HK-2 (cell line): ENCODE results near the gene ANKLE1.

Source experiments
- DNase-seq: peaks from one replicate; pipeline ENCODE4 v3.0.0-alpha.2; 2018; ENCODE audit not compliant: unreplicated experiment

ANKLE1 gene

GRCh38 chr19:17281391-17282304 is at the start of gene ANKLE1:
ANKLE1 (plus strand) TSS chr19:17281901; CDS start chr19:17281921, 20 bp downstream.
- peak; percentile 80 for DNase-seq

DNA sequence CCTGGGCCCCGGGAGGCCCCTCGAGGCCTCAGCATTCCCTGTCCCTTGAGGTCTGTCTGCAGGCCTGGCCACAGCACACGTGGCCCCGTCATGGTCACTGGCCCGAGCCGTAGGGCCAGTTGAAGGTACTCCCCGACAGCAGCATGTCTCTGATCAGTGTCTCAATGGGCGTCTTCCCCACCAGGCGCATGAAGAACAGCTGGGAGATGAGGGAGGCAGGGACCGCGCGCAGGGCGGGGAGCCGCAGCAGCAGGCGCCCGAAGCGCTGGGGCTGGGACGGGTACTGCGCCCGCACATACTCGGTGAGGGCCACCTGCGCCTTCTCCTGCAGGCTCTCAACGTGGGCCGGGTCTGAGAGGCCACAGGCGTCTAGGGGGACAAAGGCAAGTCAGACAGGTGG is 49.4 kb upstream of the ANKLE1 start:
- DNase-seq, result no peak

GRCh38 chr19:17234911-17235299 is 46.8 kb upstream of the ANKLE1 start:
- peak; percentile 49 for DNase-seq

- DNase-seq, result no peak
Observed at GRCh38 chr19:17235300-17235970, 46.3 kb upstream of the ANKLE1 start.

- DNase-seq, result peak; percentile 66
Observed at GRCh38 chr19:17235971-17236777, 45.5 kb upstream of the ANKLE1 start.

DNA sequence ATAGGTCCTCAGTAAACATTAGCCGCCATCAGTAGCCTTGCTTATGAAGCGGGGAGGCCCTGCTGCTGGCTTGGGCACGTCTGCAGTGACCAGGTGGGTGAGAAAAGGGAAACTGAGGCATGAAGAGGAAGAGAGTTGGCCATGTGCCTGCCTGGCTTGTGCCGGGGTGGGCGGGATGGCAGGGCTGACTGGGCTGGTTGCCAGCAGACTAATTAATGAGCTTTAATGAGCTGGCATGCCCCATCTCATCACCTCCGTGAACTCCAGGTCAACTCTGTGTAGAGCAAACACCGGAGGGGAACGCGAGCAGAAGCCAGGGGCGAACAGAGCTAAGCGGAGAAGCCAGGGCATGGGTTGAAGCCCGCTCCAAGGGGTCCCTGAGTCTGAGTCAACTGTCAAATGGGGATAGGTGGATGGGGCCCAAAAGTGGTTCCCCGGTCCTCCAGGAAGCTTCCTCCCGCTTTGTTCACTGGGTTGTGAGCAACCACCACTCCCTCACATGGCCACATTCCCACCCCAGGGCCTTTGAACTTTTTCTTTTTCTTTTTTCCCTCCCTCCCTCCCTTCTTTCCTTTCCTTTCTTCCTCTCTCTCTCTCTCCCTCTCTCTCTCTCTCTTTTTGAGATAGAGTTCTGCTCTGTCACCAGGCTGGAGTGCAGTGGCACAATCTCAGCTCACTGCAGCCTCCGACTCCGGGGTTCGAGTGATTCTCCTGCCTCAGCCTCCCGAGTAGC is 44.7 kb upstream of the ANKLE1 start:
- no peak for DNase-seq

GRCh38 chr19:17237747-17238706 is 43.7 kb upstream of the ANKLE1 start:
- no peak for DNase-seq

DNA sequence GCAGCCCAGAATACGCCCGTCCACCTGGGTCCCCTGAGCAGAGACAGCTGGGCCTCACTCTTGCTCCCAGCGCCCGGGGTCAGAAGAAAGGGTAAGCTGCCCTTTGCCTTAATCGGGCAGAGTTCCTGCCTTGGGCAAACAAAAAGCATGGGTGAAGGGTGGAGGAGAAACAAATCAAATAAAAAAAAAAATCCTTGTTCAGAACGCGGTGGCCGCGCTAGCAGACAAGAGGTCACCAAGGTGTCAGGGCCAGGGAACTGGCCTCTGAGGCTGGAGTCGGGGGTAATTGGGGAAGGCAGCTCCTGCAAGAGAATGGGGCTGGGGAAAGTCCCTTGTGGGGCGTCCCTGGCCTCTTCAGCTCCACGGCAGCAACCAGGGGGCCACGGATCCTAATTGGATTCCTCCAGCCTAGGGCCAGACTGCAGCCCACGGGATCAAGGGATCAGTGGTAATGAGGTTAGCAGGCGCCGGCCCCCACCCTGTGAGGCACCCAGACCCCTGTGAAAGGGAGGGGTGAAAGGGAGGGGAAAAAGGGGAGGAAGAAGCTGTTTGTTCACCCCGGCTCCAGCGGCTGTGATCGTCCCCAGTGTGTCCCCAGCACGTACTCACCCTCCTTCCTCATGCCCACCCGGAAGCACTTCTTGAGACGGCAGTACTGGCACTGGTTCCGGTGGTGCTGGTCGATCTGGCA is 41.5 kb upstream of the ANKLE1 start:
- DNase-seq, result no peak

DNA sequence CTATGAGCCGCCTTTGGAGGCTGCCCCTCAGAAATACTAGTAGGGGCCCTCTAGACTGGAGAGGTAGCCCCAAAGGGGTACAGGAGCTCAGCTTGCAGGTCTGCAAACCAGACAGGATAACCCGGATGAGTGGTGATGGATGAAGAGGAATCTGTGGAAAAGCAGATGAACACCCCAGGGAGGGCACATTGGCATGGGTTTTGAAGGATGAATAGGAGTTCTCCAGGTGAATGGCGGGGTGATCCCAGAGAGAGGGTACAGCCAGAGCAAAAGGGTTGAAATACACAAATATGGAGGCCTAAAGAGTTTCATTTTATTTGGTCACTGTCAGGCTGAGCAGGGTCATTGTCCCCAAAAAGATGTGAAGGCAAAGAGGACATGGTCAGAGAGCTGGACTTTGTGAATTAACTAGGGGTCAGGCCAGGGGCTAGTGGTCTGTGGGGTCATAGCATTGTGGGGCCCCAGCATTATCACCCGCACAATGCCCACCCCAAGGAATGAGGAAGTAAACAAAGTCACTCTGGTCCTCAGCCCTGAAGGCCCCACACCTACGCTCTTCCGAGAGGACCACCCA is 40.8 kb upstream of the ANKLE1 start:
- DNase-seq, result no peak

DNA sequence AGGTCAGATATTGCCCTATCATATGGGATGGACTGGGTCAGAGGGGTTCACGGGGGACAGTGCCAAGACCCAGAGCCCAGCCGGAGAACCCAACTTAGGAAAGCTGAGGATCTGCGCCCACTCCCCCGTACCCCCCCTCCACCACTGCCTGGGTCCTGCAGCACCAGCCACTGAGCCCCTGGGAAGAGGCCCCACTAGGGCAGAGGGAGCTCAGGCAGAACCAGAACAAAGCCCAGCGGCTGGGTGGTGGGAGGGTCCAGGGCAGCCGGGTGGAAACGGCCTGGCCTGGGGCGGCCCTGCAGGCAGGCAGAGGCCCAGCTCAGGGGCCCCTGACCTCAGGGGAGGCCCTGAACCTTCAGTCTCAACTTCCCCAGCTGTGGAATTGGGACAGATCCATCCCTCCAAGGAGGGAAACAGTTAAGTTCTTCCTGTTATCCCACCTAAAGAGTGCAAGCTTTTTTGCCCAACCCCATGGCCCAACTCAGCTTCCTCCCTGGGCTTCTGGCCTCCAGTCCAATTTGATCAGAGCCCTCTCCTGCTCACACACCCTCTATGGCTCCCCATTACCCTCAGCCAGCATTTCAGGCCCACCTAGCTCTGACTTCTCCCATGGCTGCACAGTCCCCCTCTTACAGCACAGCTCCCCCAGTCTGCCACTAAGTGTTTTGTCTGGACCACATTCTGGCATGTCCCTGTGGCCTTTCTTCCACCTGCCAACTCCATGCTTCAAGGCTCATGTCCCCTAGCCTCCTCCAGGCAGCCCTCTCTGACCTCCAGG is 39.1 kb upstream of the ANKLE1 start:
- DNase-seq, result no peak

- no peak for DNase-seq
Observed at GRCh38 chr19:17243211-17243829, 38.4 kb upstream of the ANKLE1 start.

DNA sequence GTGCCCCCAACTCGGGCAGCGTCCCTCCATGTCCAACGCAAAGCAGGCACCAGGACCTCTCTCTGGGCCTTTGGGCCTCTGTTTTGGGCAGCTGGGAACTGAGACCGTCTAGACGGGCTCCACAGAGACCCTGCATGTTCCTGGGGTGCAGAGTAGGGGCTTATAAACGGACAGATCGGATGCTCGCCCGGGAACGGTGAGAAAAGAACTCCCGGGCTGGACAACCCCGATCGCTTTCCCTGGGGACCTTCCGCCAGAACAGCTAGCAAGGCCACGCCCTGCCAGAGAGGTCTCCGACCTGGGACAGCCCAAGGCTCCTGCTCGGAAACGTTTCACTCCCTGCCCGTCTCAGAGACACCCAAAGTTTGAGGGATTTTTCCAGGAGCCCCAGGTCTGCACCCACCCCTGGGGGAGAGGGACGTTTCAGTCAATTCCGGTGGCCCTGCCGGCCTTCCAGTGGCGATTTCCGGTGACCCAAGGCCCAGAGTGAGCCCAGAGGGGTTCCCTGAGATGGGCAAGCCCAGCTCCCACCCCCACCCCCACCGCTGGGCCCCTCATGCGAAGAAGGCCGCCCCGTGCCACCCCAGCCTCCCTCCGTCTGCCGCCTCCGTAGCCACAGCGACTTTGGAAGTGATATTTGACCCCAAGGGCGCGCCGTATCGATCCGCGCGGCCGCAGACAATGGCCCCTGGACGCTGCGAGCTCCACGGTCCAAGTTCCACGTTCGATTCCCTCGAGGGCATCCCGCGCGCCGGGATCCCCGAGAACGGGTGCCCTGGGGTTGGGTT is 37.7 kb upstream of the ANKLE1 start:
- peak; percentile 63 for DNase-seq

DNA sequence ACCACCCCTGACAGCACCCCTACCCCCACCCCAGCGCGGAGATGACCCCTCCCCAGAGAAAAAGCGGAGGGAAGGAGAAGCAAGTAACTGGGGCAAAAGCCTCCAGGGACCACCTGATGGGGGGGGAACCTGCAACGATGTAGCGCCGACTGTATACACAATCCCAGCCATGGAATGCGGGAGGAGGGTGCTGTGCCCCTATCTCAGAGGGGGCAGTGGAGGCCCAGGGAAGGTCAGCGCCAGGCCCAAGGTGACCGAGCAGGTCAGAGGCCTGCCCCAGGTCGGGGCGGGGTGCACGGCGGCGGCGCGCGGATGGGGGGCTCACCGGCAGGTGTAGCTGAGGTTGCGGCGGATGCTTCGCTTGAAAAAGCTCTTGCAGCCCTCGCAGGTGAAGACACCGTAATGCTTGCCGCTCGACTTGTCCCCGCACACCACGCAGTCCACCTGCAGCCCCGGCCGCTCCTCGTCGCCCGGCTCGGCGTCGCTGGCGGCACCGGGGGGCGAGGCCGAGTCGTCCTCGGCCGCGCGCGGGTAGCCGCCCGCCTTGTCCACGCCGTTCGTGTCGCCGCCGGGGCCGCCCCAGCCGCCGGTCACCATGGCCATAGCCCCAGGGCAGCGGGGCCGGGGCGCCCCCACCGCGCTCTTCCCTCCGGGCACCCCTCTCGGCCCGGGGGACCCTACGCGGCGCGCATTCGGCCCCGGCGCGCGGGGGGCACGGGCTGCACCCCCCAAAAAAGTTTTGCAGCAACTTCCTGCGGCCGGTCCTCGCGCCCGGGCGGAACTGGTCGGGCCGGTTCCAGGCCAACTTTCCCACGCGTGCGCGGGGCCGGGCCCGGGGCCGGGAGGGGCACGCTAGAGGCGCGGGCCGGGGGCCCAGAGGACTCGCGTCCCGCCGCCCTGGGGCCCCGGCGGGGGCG is 36.8 kb upstream of the ANKLE1 start:
- DNase-seq, result no peak

DNA sequence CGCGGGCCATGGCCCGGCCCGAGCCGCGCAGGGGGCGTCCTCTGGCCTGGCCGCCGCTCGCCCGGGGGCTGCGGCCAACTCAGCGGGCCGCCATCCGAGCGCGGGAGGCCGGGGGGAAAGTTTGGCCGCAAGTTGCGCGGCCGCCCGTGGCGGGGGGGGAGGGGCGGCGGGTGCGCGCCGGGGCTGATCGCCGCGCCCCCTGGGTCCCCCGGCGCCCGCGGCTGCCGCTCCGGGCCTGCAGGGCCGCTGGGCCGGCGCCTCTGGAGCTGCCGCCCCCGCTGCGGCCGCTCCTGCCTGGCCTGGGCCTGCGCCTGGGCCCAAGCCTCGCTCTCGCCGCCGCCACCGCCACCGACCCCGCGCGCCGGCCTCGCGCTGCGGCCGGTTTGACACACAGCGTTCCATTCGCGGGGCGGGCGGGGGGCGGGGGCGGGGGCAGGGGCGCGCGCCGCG is 36.1 kb upstream of the ANKLE1 start, which contains the start of gene NR2F6:
NR2F6 (minus strand) TSS at position 385 of the 450 bp plus-strand sequence. CDS start 699 bp downstream, outside the sequence.
- peak; percentile 45 for DNase-seq

GRCh38 chr19:17246681-17247425 is 34.8 kb upstream of the ANKLE1 start:
- no peak for DNase-seq
